Measurements from ENCODE around the gene ATP2A3. TPM values are rescaled to one million over a fixed set of nuclear protein-coding genes. Genes with fewer than 3 reads are reported as not detected.
A peak's percentile ranks its signal among the peaks of the same experiment; 100 is the strongest.

The ATP2A3 gene
- total and polyA plus RNA-seq, 4 experiments from 2014 or later = 34.4 to 177 (median 123) TPM

GRCh38 chr17:3954976-3955672 lies 9.1 kb downstream of the ATP2A3 start:
- peaks cover 36% of the 10 kb centered on the region for H3K4me1 ChIP-seq (ENCODE audit: insufficient read depth, low read length)

GRCh38 chr17:3954086-3954485 lies 10.2 kb downstream of the ATP2A3 start:
- CTCF ChIA-PET (ENCODE audit: partially characterized antibody) = no interaction called here
- Histone ChIP-seq H3K27ac (ENCODE audit: low read depth, low read length) (no peak overlapping the region), H3K27me3 (ENCODE audit: insufficient read depth, low read length) (no peaks in the 10 kb centered on the region), H3K36me3 (ENCODE audit: insufficient read depth, low read length) (peaks cover 49% of the 10 kb centered on the region), H3K4me1 (ENCODE audit: insufficient read depth, low read length) (peaks cover 25% of the 10 kb centered on the region), H3K4me3 (ENCODE audit: low read length in 2 of 2) (no peak overlapping the region), H3K9me3 (ENCODE audit: control insufficient read depth in 1 of 2, low read length in 2 of 2) (no peaks in the 10 kb centered on the region)
- H3K27me3 Mint-ChIP-seq = no peaks in the 10 kb centered on the region
- peaks cover 16 to 47% of the 10 kb centered on the region in 2 donors for H3K36me3 Mint-ChIP-seq
- intact Hi-C loops (cut with micrococcal nuclease) = no loop called here
- no peaks in the 10 kb centered on the region for H3K9me3 Mint-ChIP-seq
- POLR2A ChIA-PET (ENCODE audit: partially characterized antibody) = interaction anchor here (1.1 kb wide), 1 partner anchor 9 kb away, joined by 4 read pairs; no protein-coding TSS in a partner anchor
- H3K27ac Mint-ChIP-seq = no peak overlapping the region
- DNase-seq = no peak
- no peak overlapping the region for H3K4me3 Mint-ChIP-seq
- peaks cover 15 to 34% (median 20%) of the 10 kb centered on the region in 4 donors for H3K4me1 Mint-ChIP-seq

More at GRCh38 chr17:3954976-3955672, 9.1 kb downstream of the ATP2A3 start:
- H3K4me1 Mint-ChIP-seq = peaks cover 18 to 42% (median 29%) of the 10 kb centered on the region in 4 donors
- H3K9me3 Mint-ChIP-seq = no peaks in the 10 kb centered on the region
- no peak overlapping the region for H3K4me3 Mint-ChIP-seq
- intact Hi-C loops (cut with micrococcal nuclease) = no loop called here
- H3K27ac Mint-ChIP-seq = peak overlapping the region in 2 of 7 donors; percentile 15 to 30
- H3K4me3 ChIP-seq (ENCODE audit: low read length in 2 of 2) = no peak overlapping the region
- CTCF ChIA-PET (ENCODE audit: partially characterized antibody) = no interaction called here
- H3K36me3 Mint-ChIP-seq = peaks cover 10 to 43% of the 10 kb centered on the region in 2 donors
- peaks cover 42% of the 10 kb centered on the region for H3K36me3 ChIP-seq (ENCODE audit: insufficient read depth, low read length)
- POLR2A ChIA-PET (ENCODE audit: partially characterized antibody) = interaction anchor here (1.1 kb wide), 1 partner anchor 8 kb away, joined by 4 read pairs; no protein-coding TSS in a partner anchor
- DNase-seq = no peak
- no peaks in the 10 kb centered on the region for H3K9me3 ChIP-seq (ENCODE audit: control insufficient read depth in 1 of 2, low read length in 2 of 2)
- no peaks in the 10 kb centered on the region for H3K27me3 ChIP-seq (ENCODE audit: insufficient read depth, low read length)
- no peaks in the 10 kb centered on the region for H3K27me3 Mint-ChIP-seq
- no peak overlapping the region for H3K27ac ChIP-seq (ENCODE audit: low read depth, low read length)

GRCh38 chr17:3953542-3953941 lies 10.7 kb downstream of the ATP2A3 start:
- CTCF ChIA-PET (ENCODE audit: partially characterized antibody) = no interaction called here
- H3K27me3 ChIP-seq (ENCODE audit: insufficient read depth, low read length) = no peaks in the 10 kb centered on the region
- intact Hi-C loops (cut with micrococcal nuclease) = no loop called here
- H3K9me3 Mint-ChIP-seq = no peaks in the 10 kb centered on the region
- no peaks in the 10 kb centered on the region for H3K9me3 ChIP-seq (ENCODE audit: control insufficient read depth in 1 of 2, low read length in 2 of 2)
- H3K4me1 ChIP-seq (ENCODE audit: insufficient read depth, low read length) = peaks cover 23% of the 10 kb centered on the region
- no peak overlapping the region for H3K4me3 ChIP-seq (ENCODE audit: low read length in 2 of 2)
- no peak overlapping the region for H3K27ac ChIP-seq (ENCODE audit: low read depth, low read length)
- peaks cover 17 to 47% of the 10 kb centered on the region in 2 donors for H3K36me3 Mint-ChIP-seq
- peak overlapping the region in 1 of 7 donors; percentile 82 for H3K27ac Mint-ChIP-seq
- peaks cover 14 to 33% (median 19%) of the 10 kb centered on the region in 4 donors for H3K4me1 Mint-ChIP-seq
- H3K27me3 Mint-ChIP-seq = no peaks in the 10 kb centered on the region
- H3K36me3 ChIP-seq (ENCODE audit: insufficient read depth, low read length) = peaks cover 53% of the 10 kb centered on the region
- POLR2A ChIA-PET (ENCODE audit: partially characterized antibody) = interaction anchor here (1.0 kb wide), 1 partner anchor 11 kb away, joined by 5 read pairs; the partner anchor contains the start of gene ATP2A3
- no peak for DNase-seq
- H3K4me3 Mint-ChIP-seq = no peak overlapping the region

GRCh38 chr17:3952186-3952585 lies 12.1 kb downstream of the ATP2A3 start:
- no peaks in the 10 kb centered on the region for H3K27me3 ChIP-seq (ENCODE audit: insufficient read depth, low read length)
- POLR2A ChIA-PET (ENCODE audit: partially characterized antibody) = no interaction called here
- peak overlapping the region in 2 of 7 donors; percentile 13 to 65 for H3K27ac Mint-ChIP-seq
- peaks cover 20 to 45% of the 10 kb centered on the region in 2 donors for H3K36me3 Mint-ChIP-seq
- no peaks in the 10 kb centered on the region for H3K27me3 Mint-ChIP-seq
- DNase-seq = no peak
- no peak overlapping the region for H3K4me3 ChIP-seq (ENCODE audit: low read length in 2 of 2)
- H3K9me3 ChIP-seq (ENCODE audit: control insufficient read depth in 1 of 2, low read length in 2 of 2) = no peaks in the 10 kb centered on the region
- no peaks in the 10 kb centered on the region for H3K9me3 Mint-ChIP-seq
- H3K4me3 Mint-ChIP-seq = no peak overlapping the region
- peaks cover 54% of the 10 kb centered on the region for H3K36me3 ChIP-seq (ENCODE audit: insufficient read depth, low read length)
- no peak overlapping the region for H3K27ac ChIP-seq (ENCODE audit: low read depth, low read length)
- peaks cover 7 to 24% (median 11%) of the 10 kb centered on the region in 4 donors for H3K4me1 Mint-ChIP-seq
- intact Hi-C loops (cut with micrococcal nuclease) = no loop called here
- H3K4me1 ChIP-seq (ENCODE audit: insufficient read depth, low read length) = peaks cover 11% of the 10 kb centered on the region
- CTCF ChIA-PET (ENCODE audit: partially characterized antibody) = no interaction called here

GRCh38 chr17:3951420-3951819 lies 12.8 kb downstream of the ATP2A3 start:
- intact Hi-C loops (cut with micrococcal nuclease) = no loop called here
- no peaks in the 10 kb centered on the region for H3K27me3 ChIP-seq (ENCODE audit: insufficient read depth, low read length)
- H3K27ac Mint-ChIP-seq = no peak overlapping the region
- peaks cover 3% of the 10 kb centered on the region for H3K4me1 ChIP-seq (ENCODE audit: insufficient read depth, low read length)
- CTCF ChIA-PET (ENCODE audit: partially characterized antibody) = no interaction called here
- no peak overlapping the region for H3K27ac ChIP-seq (ENCODE audit: low read depth, low read length)
- H3K9me3 Mint-ChIP-seq = no peaks in the 10 kb centered on the region
- peaks cover 14 to 43% of the 10 kb centered on the region in 2 donors for H3K36me3 Mint-ChIP-seq
- no peak overlapping the region for H3K4me3 Mint-ChIP-seq
- POLR2A ChIA-PET (ENCODE audit: partially characterized antibody) = no interaction called here
- H3K36me3 ChIP-seq (ENCODE audit: insufficient read depth, low read length) = peaks cover 55% of the 10 kb centered on the region
- H3K4me3 ChIP-seq (ENCODE audit: low read length in 2 of 2) = no peak overlapping the region
- H3K9me3 ChIP-seq (ENCODE audit: control insufficient read depth in 1 of 2, low read length in 2 of 2) = no peaks in the 10 kb centered on the region
- H3K4me1 Mint-ChIP-seq = peaks cover 1 to 16% (median 3%) of the 10 kb centered on the region in 4 donors
- no peak for DNase-seq
- no peaks in the 10 kb centered on the region for H3K27me3 Mint-ChIP-seq

- DNase-seq = no peak
- Histone ChIP-seq H3K27me3 (ENCODE audit: insufficient read depth, low read length) (no peaks in the 10 kb centered on the region), H3K4me1 (ENCODE audit: insufficient read depth, low read length) (no peaks in the 10 kb centered on the region), H3K4me3 (ENCODE audit: low read length in 2 of 2) (no peak overlapping the region), H3K36me3 (ENCODE audit: insufficient read depth, low read length) (peaks cover 57% of the 10 kb centered on the region), H3K9me3 (ENCODE audit: control insufficient read depth in 1 of 2, low read length in 2 of 2) (no peaks in the 10 kb centered on the region), H3K27ac (ENCODE audit: low read depth, low read length) (no peak overlapping the region)
- no peak overlapping the region for H3K4me3 Mint-ChIP-seq
- no peaks in the 10 kb centered on the region for H3K9me3 Mint-ChIP-seq
- peaks cover 0 to 12% (median 1%) of the 10 kb centered on the region in 4 donors for H3K4me1 Mint-ChIP-seq
- intact Hi-C loops (cut with micrococcal nuclease) = no loop called here
- H3K27me3 Mint-ChIP-seq = no peaks in the 10 kb centered on the region
- peaks cover 14 to 43% of the 10 kb centered on the region in 2 donors for H3K36me3 Mint-ChIP-seq
- ChIA-PET POLR2A (ENCODE audit: partially characterized antibody) (no interaction called here), CTCF (ENCODE audit: partially characterized antibody) (no interaction called here)
- H3K27ac Mint-ChIP-seq = no peak overlapping the region
Observed at GRCh38 chr17:3951003-3951402, 13.2 kb downstream of the ATP2A3 start.

GRCh38 chr17:3950584-3950983 lies 13.7 kb downstream of the ATP2A3 start:
- H3K4me3 Mint-ChIP-seq = no peak overlapping the region
- no peak overlapping the region for H3K4me3 ChIP-seq (ENCODE audit: low read length in 2 of 2)
- no peak for DNase-seq
- H3K27ac Mint-ChIP-seq = no peak overlapping the region
- no peaks in the 10 kb centered on the region for H3K27me3 Mint-ChIP-seq
- H3K9me3 Mint-ChIP-seq = no peaks in the 10 kb centered on the region
- no peaks in the 10 kb centered on the region for H3K27me3 ChIP-seq (ENCODE audit: insufficient read depth, low read length)
- H3K9me3 ChIP-seq (ENCODE audit: control insufficient read depth in 1 of 2, low read length in 2 of 2) = no peaks in the 10 kb centered on the region
- intact Hi-C loops (cut with micrococcal nuclease) = no loop called here
- ChIA-PET CTCF (ENCODE audit: partially characterized antibody) (interaction anchor here (0.8 kb wide), 1 partner anchor 36 kb away, joined by 3 read pairs; no protein-coding TSS in a partner anchor), POLR2A (ENCODE audit: partially characterized antibody) (interaction anchor here (1.9 kb wide), 1 partner anchor 15 kb away, joined by 9 read pairs; no protein-coding TSS in a partner anchor)
- no peak overlapping the region for H3K27ac ChIP-seq (ENCODE audit: low read depth, low read length)
- H3K36me3 Mint-ChIP-seq = peaks cover 17 to 47% of the 10 kb centered on the region in 2 donors
- peaks cover 60% of the 10 kb centered on the region for H3K36me3 ChIP-seq (ENCODE audit: insufficient read depth, low read length)
- H3K4me1 Mint-ChIP-seq = peaks cover 0 to 10% (median under 1%) of the 10 kb centered on the region in 4 donors
- H3K4me1 ChIP-seq (ENCODE audit: insufficient read depth, low read length) = no peaks in the 10 kb centered on the region
